Astrocyte (in vitro differentiated cells and primary cell): ENCODE data around the gene OCA2.

ENCODE experiments used
- CTCF ChIP-seq: IDR thresholded peaks from 2 replicates; pipeline ENCODE4 v1.5.1; 2011; ENCODE audit warnings: low read depth, mild to moderate bottlenecking, inconsistent platforms, low read length, moderate library complexity; ENCODE audit not compliant: insufficient read depth
- EZH2 ChIP-seq: IDR thresholded peaks from 2 replicates; pipeline ENCODE4 v1.6.1; 2012; ENCODE audit warnings: mild to moderate bottlenecking, low read length, inconsistent platforms; ENCODE audit not compliant: insufficient read depth

- TF ChIP-seq EZH2, result no peak
- no peak for TF ChIP-seq CTCF
Measured at GRCh38 chr15:28114114-28114455, 15.0 kb upstream of the OCA2 start.
